Liver (tissue), 9 donors: ENCODE measurements around the gene COMTD1. TPM values are rescaled to one million over a fixed set of nuclear protein-coding genes. Genes with fewer than 3 reads are reported as not detected.

Source experiments
- DNase-seq: peaks from one replicate; pipeline ENCODE4 v3.0.0-alpha.2; 2017; ENCODE audit warnings: low spot score
- H3K27ac ChIP-seq, 2 donors: one replicate each; pipeline ENCODE4 v1.7.0; 2013; ENCODE audit warnings: inconsistent platforms in 2 of 2, low read length in 2 of 2, control low read depth in 1 of 2, low read depth in 1 of 2, mild to moderate bottlenecking in 1 of 2
- H3K27me3 ChIP-seq, 4 donors: one replicate each; pipeline versions ENCODE4 v1.6.1 to v1.7.0; 2013; ENCODE audit warnings: low read length in 3 of 4, inconsistent platforms in 1 of 4, mild to moderate bottlenecking in 1 of 4, moderate library complexity in 1 of 4; ENCODE audit not compliant: control insufficient read depth in 4 of 4, insufficient read depth in 4 of 4
- H3K36me3 ChIP-seq, 4 donors: one replicate each; pipeline versions ENCODE4 v1.6.1 to v1.7.0; 2013; ENCODE audit warnings: low read length in 3 of 4, mild to moderate bottlenecking in 3 of 4, low read depth in 1 of 4, moderate library complexity in 1 of 4; ENCODE audit not compliant: control insufficient read depth in 4 of 4, insufficient read depth in 3 of 4
- H3K4me1 ChIP-seq, 4 donors: one replicate each; pipeline versions ENCODE4 v1.6.1 to v1.7.0; 2013; ENCODE audit warnings: low read length in 3 of 4, mild to moderate bottlenecking in 3 of 4, moderate library complexity in 1 of 4; ENCODE audit not compliant: control insufficient read depth in 4 of 4, insufficient read depth in 4 of 4
- H3K4me3 ChIP-seq, 3 donors: one replicate each; pipeline versions ENCODE4 v1.6.1 to v1.7.0; 2013; ENCODE audit warnings: low read length in 3 of 3, control low read depth in 1 of 3, low read depth in 1 of 3, mild to moderate bottlenecking in 1 of 3
- H3K9ac ChIP-seq, 2 donors: one replicate each; pipeline ENCODE4 v1.7.0; 2013; ENCODE audit warnings: low read length in 2 of 2, mild to moderate bottlenecking in 2 of 2, moderate library complexity in 2 of 2, control low read depth in 1 of 2, low read depth in 1 of 2
- H3K9me3 ChIP-seq, 4 donors: one replicate each; pipeline versions ENCODE4 v1.6.1 to v1.7.0; 2013; ENCODE audit warnings: low read length in 3 of 4; ENCODE audit not compliant: control insufficient read depth in 4 of 4
- ATF3 ChIP-seq: IDR thresholded peaks from 2 replicates; pipeline ENCODE4 v1.6.1; 2016; ENCODE audit warnings: antibody characterized with exemption
- FOXA1 ChIP-seq: IDR thresholded peaks from 2 replicates; pipeline ENCODE4 v1.6.1; 2016; ENCODE audit warnings: antibody characterized with exemption
- GABPA ChIP-seq, 2 donors: IDR thresholded peaks in 1 of 2; conservative IDR thresholded peaks in 1 of 2; 2 replicates each; pipeline ENCODE4 v1.6.1; 2016; ENCODE audit warnings: antibody characterized with exemption in 2 of 2, mild to moderate bottlenecking in 1 of 2, moderate library complexity in 1 of 2
- HNF4A ChIP-seq, 2 donors: conservative IDR thresholded peaks; 2 replicates each; pipeline ENCODE4 v1.6.1; 2016; ENCODE audit warnings: antibody characterized with exemption in 2 of 2, mild to moderate bottlenecking in 2 of 2
- JUND ChIP-seq, 2 donors: IDR thresholded peaks; 2 replicates each; pipeline ENCODE4 v1.6.1; 2016; ENCODE audit warnings: antibody characterized with exemption in 2 of 2
- MAX ChIP-seq: IDR thresholded peaks from 2 replicates; pipeline ENCODE4 v1.6.1; 2016; ENCODE audit warnings: antibody characterized with exemption
- RAD21 ChIP-seq, 2 donors: IDR thresholded peaks; 2 replicates each; pipeline ENCODE4 v1.6.1; 2016; ENCODE audit warnings: antibody characterized with exemption in 2 of 2, mild to moderate bottlenecking in 2 of 2
- REST ChIP-seq: IDR thresholded peaks from 2 replicates; pipeline ENCODE4 v1.6.1; 2016; ENCODE audit warnings: antibody characterized with exemption, mild to moderate bottlenecking
- TAF1 ChIP-seq: conservative IDR thresholded peaks from 2 replicates; pipeline ENCODE4 v1.6.1; 2016; ENCODE audit warnings: antibody characterized with exemption, mild to moderate bottlenecking
- YY1 ChIP-seq: IDR thresholded peaks from 2 replicates; pipeline ENCODE4 v1.6.1; 2016; ENCODE audit warnings: antibody characterized with exemption, mild to moderate bottlenecking
- ZBTB33 ChIP-seq: IDR thresholded peaks from 2 replicates; pipeline ENCODE4 v1.6.1; 2016; ENCODE audit warnings: antibody characterized with exemption
- WGBS: extraction: QIAGEN DNeasy Blood & Tissue Kit; methylation state at CpG from one replicate; pipeline ENCODE4 v1.1.7; 2013; 5-methylcytosine and 5-hydroxymethylcytosine counted together
- polyA plus RNA-seq, 2 donors: library from polyadenylated mRNA; stranded (reverse) in 1 of 2; unstranded in 1 of 2; fragments of 200-250 nt in 1 of 2; fragments of >200 nt in 1 of 2; fragmentation: Nextera tagmentation in 1 of 2; extraction: Ambion mirVana in 1 of 2; gene quantifications; one replicate each; pipeline versions ENCODE4 v1.2.1 to v1.2.3, GENCODE V29; 2013 to 2015
- total RNA-seq, 2 donors: library from RNA; depleted of rRNA; stranded (reverse); fragments of >200 nt; gene quantifications; one replicate each; pipeline ENCODE4 v1.2.3, GENCODE V29; 2014
- donor health status: healthy.
- donor health status: healthy.
- donor health status: healthy.
- donor health status: healthy.
- donor health status: healthy.

The COMTD1 gene
- total and polyA plus RNA-seq, 4 donors: 6.5 to 44.2 (median 26.5) TPM

- no peaks in the 10 kb centered on the region for H3K9me3 ChIP-seq
- no peaks in the 10 kb centered on the region for H3K27me3 ChIP-seq
- peak overlapping the region in 1 of 3 donors; percentile 19 for H3K4me3 ChIP-seq
- H3K9ac ChIP-seq: no peak overlapping the region
- no peak for TF ChIP-seq GABPA (IDR thresholded peaks at IDR 0.05 in 1 of 2, conservative IDR thresholded peaks at IDR 0.05 in 1 of 2)
- TF ChIP-seq HNF4A (conservative IDR thresholded peaks at IDR 0.05): no peak
- no peak for TF ChIP-seq JUND (IDR thresholded peaks at IDR 0.05)
- TF ChIP-seq FOXA1: no peak
- no peak for TF ChIP-seq RAD21 (IDR thresholded peaks at IDR 0.05)
- TF ChIP-seq ZBTB33: no peak
- H3K4me1 ChIP-seq: peaks cover 0 to 2% (median 0%) of the 10 kb centered on the region in 4 donors
- 47% methylated on average over 46 of the region's 46 CpGs for WGBS
- H3K36me3 ChIP-seq: no peaks in the 10 kb centered on the region
- no peak overlapping the region for H3K27ac ChIP-seq
- no peak for DNase-seq
Measured at GRCh38 chr10:75276069-75276872, 40.5 kb upstream of the COMTD1 start.

GRCh38 chr10:75272896-75273295 is 37.1 kb upstream of the COMTD1 start:
- no peak for TF ChIP-seq GABPA (IDR thresholded peaks at IDR 0.05 in 1 of 2, conservative IDR thresholded peaks at IDR 0.05 in 1 of 2)
- no peak for TF ChIP-seq MAX
- no peak for TF ChIP-seq ATF3
- no peak for TF ChIP-seq ZBTB33
- TF ChIP-seq REST: no peak
- TF ChIP-seq TAF1: no peak
- no peak for TF ChIP-seq HNF4A (conservative IDR thresholded peaks at IDR 0.05)
- no peak for TF ChIP-seq JUND (IDR thresholded peaks at IDR 0.05)
- TF ChIP-seq YY1: no peak
- no peak overlapping the region for H3K9ac ChIP-seq
- DNase-seq: no peak
- 34% methylated on average over 7 of the region's 7 CpGs for WGBS
- no peak overlapping the region for H3K4me3 ChIP-seq
- peaks cover 0 to 2% (median 0%) of the 10 kb centered on the region in 4 donors for H3K4me1 ChIP-seq
- no peak overlapping the region for H3K27ac ChIP-seq
- H3K27me3 ChIP-seq: no peaks in the 10 kb centered on the region
- H3K36me3 ChIP-seq: no peaks in the 10 kb centered on the region
- H3K9me3 ChIP-seq: no peaks in the 10 kb centered on the region
